ENCODE measurements around the gene HOXB2.
"Not testable (repeated sequence)": the region's sequence is repeated elsewhere in the genome, so short reads cannot be mapped to it uniquely, and the experiment has no call there.

Gene HOXB2

GRCh38 chr17:48513097-48513496 lies 31.8 kb downstream of the HOXB2 start:
- no peak for FAIRE-seq

- FAIRE-seq, result no peak
Observed at GRCh38 chr17:48510761-48511604, 33.9 kb downstream of the HOXB2 start.

GRCh38 chr17:48510381-48510760 lies 34.5 kb downstream of the HOXB2 start:
- no peak for FAIRE-seq

GRCh38 chr17:48509708-48510107 lies 35.2 kb downstream of the HOXB2 start:
- not testable (repeated sequence) for FAIRE-seq

- FAIRE-seq, result no peak
Observed at GRCh38 chr17:48506246-48506645, 38.7 kb downstream of the HOXB2 start.

GRCh38 chr17:48505788-48506187 lies 39.1 kb downstream of the HOXB2 start:
- FAIRE-seq, result no peak

- no peak for FAIRE-seq
Observed at GRCh38 chr17:48504953-48505352, 40.0 kb downstream of the HOXB2 start.

GRCh38 chr17:48503747-48504146 lies 41.2 kb downstream of the HOXB2 start:
- FAIRE-seq, result no peak

- FAIRE-seq, result no peak
Observed at GRCh38 chr17:48502901-48503300, 42.0 kb downstream of the HOXB2 start.

GRCh38 chr17:48502312-48502711 lies 42.6 kb downstream of the HOXB2 start:
- FAIRE-seq, result no peak

GRCh38 chr17:48500435-48501426 lies 44.2 kb downstream of the HOXB2 start:
- no peak for FAIRE-seq

- no peak for FAIRE-seq
Observed at GRCh38 chr17:48499735-48500434, 45.0 kb downstream of the HOXB2 start.

GRCh38 chr17:48499248-48499647 lies 45.7 kb downstream of the HOXB2 start:
- no peak for FAIRE-seq

GRCh38 chr17:48498164-48498850 lies 46.6 kb downstream of the HOXB2 start:
- FAIRE-seq, result no peak

GRCh38 chr17:48497103-48497502 lies 47.8 kb downstream of the HOXB2 start:
- no peak for FAIRE-seq

- FAIRE-seq, result no peak
Observed at GRCh38 chr17:48494335-48494734, 50.6 kb downstream of the HOXB2 start.

Measured in A204.1 (cell line).